ENCODE measurements around the gene DIAPH2. TPM values are rescaled to one million over a fixed set of nuclear protein-coding genes. Genes with fewer than 3 reads are reported as not detected.

Gene DIAPH2
- total RNA-seq, 3 donors from 2014 or later, result 27.4 to 66.4 (median 30.8) TPM

- intact Hi-C loops (cut with DNase I; ENCODE audit: low total_unique reads), result no loop called here
- Histone ChIP-seq H3K27me3 (peaks cover 0 to 32% of the 10 kb centered on the region in 2 donors), H3K27ac (no peak overlapping the region), H3K4me3 (no peak overlapping the region), H3K36me3 (no peaks in the 10 kb centered on the region), H3K9me3 (no peaks in the 10 kb centered on the region), H3K4me1 (no peaks in the 10 kb centered on the region)
- no peak for DNase-seq (ENCODE audit: low spot score in 2 of 2)
- TF ChIP-seq POLR2AphosphoS5 (IDR thresholded peaks at IDR 0.05) (no peak), POLR2A (IDR thresholded peaks at IDR 0.05) (no peak), CTCF (IDR thresholded peaks at IDR 0.05) (no peak)
Observed at GRCh38 chrX:96791559-96791958, 106.9 kb downstream of the DIAPH2 start.

GRCh38 chrX:96792047-96792446 is 107.4 kb downstream of the DIAPH2 start:
- Histone ChIP-seq H3K27me3 (peaks cover 0 to 32% of the 10 kb centered on the region in 2 donors), H3K4me1 (no peaks in the 10 kb centered on the region), H3K9me3 (no peaks in the 10 kb centered on the region), H3K4me3 (no peak overlapping the region), H3K27ac (no peak overlapping the region), H3K36me3 (no peaks in the 10 kb centered on the region)
- TF ChIP-seq CTCF (IDR thresholded peaks at IDR 0.05), result no peak
- no peak for TF ChIP-seq POLR2A (IDR thresholded peaks at IDR 0.05)
- TF ChIP-seq POLR2AphosphoS5 (IDR thresholded peaks at IDR 0.05), result no peak
- no peak for DNase-seq (ENCODE audit: low spot score in 2 of 2)
- intact Hi-C loops (cut with DNase I; ENCODE audit: low total_unique reads), result no loop called here

- no peak for DNase-seq (ENCODE audit: low spot score in 2 of 2)
- Histone ChIP-seq H3K36me3 (no peaks in the 10 kb centered on the region), H3K9me3 (no peaks in the 10 kb centered on the region), H3K4me1 (no peaks in the 10 kb centered on the region), H3K27me3 (peaks cover 0 to 17% of the 10 kb centered on the region in 2 donors), H3K4me3 (no peak overlapping the region), H3K27ac (no peak overlapping the region)
- intact Hi-C loops (cut with DNase I; ENCODE audit: low total_unique reads), result no loop called here
- TF ChIP-seq POLR2AphosphoS5 (IDR thresholded peaks at IDR 0.05), result no peak
- TF ChIP-seq POLR2A (IDR thresholded peaks at IDR 0.05), result no peak
- no peak for TF ChIP-seq CTCF (IDR thresholded peaks at IDR 0.05)
Observed at GRCh38 chrX:96798982-96799381, 114.3 kb downstream of the DIAPH2 start.

- no peak overlapping the region for H3K27ac ChIP-seq
- no peaks in the 10 kb centered on the region for H3K9me3 ChIP-seq
- DNase-seq (ENCODE audit: low spot score in 2 of 2), result no peak
- H3K4me3 ChIP-seq, result no peak overlapping the region
- no peaks in the 10 kb centered on the region for H3K36me3 ChIP-seq
- intact Hi-C loops (cut with DNase I; ENCODE audit: low total_unique reads), result no loop called here
- H3K27me3 ChIP-seq, result no peaks in the 10 kb centered on the region
- no peak for TF ChIP-seq CTCF (IDR thresholded peaks at IDR 0.05)
- no peak for TF ChIP-seq POLR2AphosphoS5 (IDR thresholded peaks at IDR 0.05)
- no peak for TF ChIP-seq POLR2A (IDR thresholded peaks at IDR 0.05)
- no peaks in the 10 kb centered on the region for H3K4me1 ChIP-seq
Observed at GRCh38 chrX:96807318-96807717, 122.7 kb downstream of the DIAPH2 start.

GRCh38 chrX:96820935-96821334 is 136.3 kb downstream of the DIAPH2 start:
- no peaks in the 10 kb centered on the region for H3K9me3 ChIP-seq
- H3K27me3 ChIP-seq, result peaks cover 0 to 37% of the 10 kb centered on the region in 2 donors
- intact Hi-C loops (cut with DNase I; ENCODE audit: low total_unique reads), result no loop called here
- no peaks in the 10 kb centered on the region for H3K4me1 ChIP-seq
- H3K36me3 ChIP-seq, result no peaks in the 10 kb centered on the region
- no peak overlapping the region for H3K27ac ChIP-seq
- no peak for DNase-seq (ENCODE audit: low spot score in 2 of 2)
- TF ChIP-seq POLR2A (IDR thresholded peaks at IDR 0.05) (no peak), POLR2AphosphoS5 (IDR thresholded peaks at IDR 0.05) (no peak), CTCF (IDR thresholded peaks at IDR 0.05) (no peak)
- no peak overlapping the region for H3K4me3 ChIP-seq

Data from breast epithelium (tissue), 4 donors.